WTC11 (cell line): ENCODE data around the gene SAFB2. TPM values are rescaled to one million over a fixed set of nuclear protein-coding genes. Genes with fewer than 3 reads are reported as not detected.

Source experiments
- ATAC-seq: fragments of 200-7000 bp; cut with Tn5 transposase; 2 replicates; pipeline ENCODE4 v1.10.0; 2021; ENCODE audit warnings: mild to moderate bottlenecking, moderate library complexity
- CTCF ChIA-PET: fragments of 300-600 bp; sonication (Branson Sonifier 250); formaldehyde crosslinking; loops from one replicate; lab custom pipeline; 2021; ENCODE audit warnings: antibody characterized with exemption; lab: Charles Lee
- POLR2A ChIA-PET: fragments of 350-600 bp; sonication (Branson Sonifier 250); formaldehyde crosslinking; loops from one replicate; lab custom pipeline; 2021; ENCODE audit warnings: antibody characterized with exemption; lab: Charles Lee
- DNase-seq: peaks from one replicate; pipeline ENCODE4 v3.0.0; 2021; ENCODE audit warnings: low spot score
- H3K27ac Mint-ChIP-seq: 2 replicates; pipeline ENCODE4 v1.8.0; 2021; ENCODE audit warnings: mixed read lengths
- H3K27me3 Mint-ChIP-seq: 2 replicates; pipeline ENCODE4 v1.8.0; 2021; ENCODE audit warnings: low read depth, mild to moderate bottlenecking, moderate library complexity, mixed read lengths
- H3K36me3 Mint-ChIP-seq: 2 replicates; pipeline ENCODE4 v1.8.0; 2021; ENCODE audit warnings: mixed read lengths
- H3K4me1 Mint-ChIP-seq: 2 replicates; pipeline ENCODE4 v1.8.0; 2022; ENCODE audit warnings: mixed read lengths
- H3K4me3 Mint-ChIP-seq: 2 replicates; pipeline ENCODE4 v1.8.0; 2021; ENCODE audit warnings: mild to moderate bottlenecking, moderate library complexity, mixed read lengths
- H3K9me3 Mint-ChIP-seq: 2 replicates; pipeline ENCODE4 v1.8.0; 2021; ENCODE audit warnings: mixed read lengths
- AR ChIP-seq: fragments of 250-450 bp; sonication (Bioruptor Pico); IDR thresholded peaks from 2 replicates; pipeline ENCODE4 v1.9.0; 2021; ENCODE audit warnings: mild to moderate bottlenecking
- CBFB ChIP-seq: sonication (generic); formaldehyde crosslinking; IDR thresholded peaks from 2 replicates; pipeline ENCODE4 v1.8.1; 2022; ENCODE audit warnings: mild to moderate bottlenecking, low read depth, missing genetic modification reagents
- E2F4 ChIP-seq: sonication (generic); formaldehyde crosslinking; IDR thresholded peaks from 2 replicates; pipeline ENCODE4 v1.8.1; 2022; ENCODE audit warnings: low read depth, mild to moderate bottlenecking, moderate library complexity, missing genetic modification reagents, borderline replicate concordance
- ELF4 ChIP-seq: sonication (generic); formaldehyde crosslinking; IDR thresholded peaks from 2 replicates; pipeline ENCODE4 v1.8.1; 2022; ENCODE audit warnings: low read depth, mild to moderate bottlenecking, moderate library complexity, missing genetic modification reagents
- EMX1 ChIP-seq: fragments of 250-450 bp; sonication (Bioruptor Pico); IDR thresholded peaks from 2 replicates; pipeline ENCODE4 v1.8.0; 2021; ENCODE audit warnings: mild to moderate bottlenecking
- FOXK1 ChIP-seq: sonication (generic); formaldehyde crosslinking; IDR thresholded peaks from 2 replicates; pipeline ENCODE4 v1.8.0; 2022; ENCODE audit warnings: mild to moderate bottlenecking, moderate library complexity, missing genetic modification reagents
- FOXP1 ChIP-seq: sonication (generic); formaldehyde crosslinking; IDR thresholded peaks from 2 replicates; pipeline ENCODE4 v1.8.0; 2022; ENCODE audit warnings: missing genetic modification reagents, mild to moderate bottlenecking, moderate library complexity, borderline replicate concordance
- FOXP4 ChIP-seq: sonication (generic); formaldehyde crosslinking; IDR thresholded peaks from 2 replicates; pipeline ENCODE4 v1.8.0; 2022; ENCODE audit warnings: mild to moderate bottlenecking, missing genetic modification reagents
- GABPB1 ChIP-seq: sonication (generic); formaldehyde crosslinking; IDR thresholded peaks from 2 replicates; pipeline ENCODE4 v1.8.1; 2023; ENCODE audit warnings: mild to moderate bottlenecking, missing genetic modification reagents
- GRHL2 ChIP-seq: fragments of 250-450 bp; sonication (Bioruptor Pico); IDR thresholded peaks from 2 replicates; pipeline ENCODE4 v1.8.0; 2022; ENCODE audit warnings: mild to moderate bottlenecking, moderate library complexity; ENCODE audit not compliant: insufficient replicate concordance, severe bottlenecking
- IRF1 ChIP-seq: sonication (generic); formaldehyde crosslinking; IDR thresholded peaks from 2 replicates; pipeline ENCODE4 v1.8.0; 2023; ENCODE audit warnings: missing genetic modification reagents
- MLX ChIP-seq: sonication (generic); formaldehyde crosslinking; IDR thresholded peaks from 2 replicates; pipeline ENCODE4 v1.8.1; 2023; ENCODE audit warnings: mild to moderate bottlenecking, missing genetic modification reagents, moderate library complexity
- NR1H2 ChIP-seq: sonication (generic); formaldehyde crosslinking; IDR thresholded peaks from 2 replicates; pipeline ENCODE4 v1.9.0; 2021; ENCODE audit warnings: mild to moderate bottlenecking, moderate library complexity, missing genetic modification reagents
- OVOL2 ChIP-seq: fragments of 250-450 bp; sonication (Bioruptor Pico); IDR thresholded peaks from 2 replicates; pipeline ENCODE4 v1.9.0; 2021; ENCODE audit warnings: mild to moderate bottlenecking, borderline replicate concordance
- PRRX2 ChIP-seq: fragments of 250-450 bp; sonication (Bioruptor Pico); IDR thresholded peaks from 2 replicates; pipeline ENCODE4 v1.8.0; 2021; ENCODE audit warnings: mild to moderate bottlenecking
- RELA ChIP-seq: sonication (generic); formaldehyde crosslinking; IDR thresholded peaks from 2 replicates; pipeline ENCODE4 v1.8.1; 2022; ENCODE audit warnings: missing genetic modification reagents, mild to moderate bottlenecking, borderline replicate concordance
- STAT6 ChIP-seq: sonication (generic); formaldehyde crosslinking; conservative IDR thresholded peaks from 2 replicates; pipeline ENCODE4 v1.8.1; 2023; ENCODE audit warnings: mild to moderate bottlenecking, low read depth, missing genetic modification reagents, moderate library complexity
- TEAD1 ChIP-seq: sonication (generic); formaldehyde crosslinking; IDR thresholded peaks from 2 replicates; pipeline ENCODE4 v1.8.0; 2022; ENCODE audit warnings: mild to moderate bottlenecking, missing genetic modification reagents
- TP53 ChIP-seq: sonication (generic); formaldehyde crosslinking; IDR thresholded peaks from 2 replicates; pipeline ENCODE4 v1.8.1; 2023; ENCODE audit warnings: mild to moderate bottlenecking, missing genetic modification reagents
- ZBTB43 ChIP-seq: sonication (generic); formaldehyde crosslinking; IDR thresholded peaks from 2 replicates; pipeline ENCODE4 v1.8.1; 2023; ENCODE audit warnings: mild to moderate bottlenecking, missing genetic modification reagents
- ZNF138 ChIP-seq: sonication (generic); formaldehyde crosslinking; conservative IDR thresholded peaks from 2 replicates; pipeline ENCODE4 v1.8.1; 2022; ENCODE audit warnings: mild to moderate bottlenecking, moderate library complexity, missing genetic modification reagents
- ZNF671 ChIP-seq: fragments of 250-450 bp; sonication (Bioruptor Pico); IDR thresholded peaks from 2 replicates; pipeline ENCODE4 v1.8.0; 2021; ENCODE audit warnings: mild to moderate bottlenecking
- total RNA-seq: library from RNA; stranded (reverse); gene quantifications from 3 replicates; pipeline ENCODE4 v1.2.3, GENCODE V29; 2021

SAFB2 gene
- total RNA-seq, 1 experiment from 2014 or later, result 100 TPM

- Mint-ChIP-seq H3K27ac (peak overlapping the region; percentile 50; the same call in 1 of the 2 replicates), H3K27me3 (no peaks in the 10 kb centered on the region), H3K36me3 (peaks cover 48% of the 10 kb centered on the region), H3K9me3 (no peaks in the 10 kb centered on the region), H3K4me1 (peaks cover 30% of the 10 kb centered on the region), H3K4me3 (no peak overlapping the region)
- ChIA-PET POLR2A (no interaction called here), CTCF (no interaction called here)
- ATAC-seq (no peak), DNase-seq (no peak)
- TF ChIP-seq RELA (CRISPR knock-in tag) (no peak), FOXP1 (CRISPR knock-in tag) (no peak), OVOL2 (CRISPR knock-in tag) (no peak), ELF4 (CRISPR knock-in tag) (no peak), E2F4 (CRISPR knock-in tag) (no peak), CBFB (CRISPR knock-in tag) (no peak), PRRX2 (CRISPR knock-in tag) (no peak), ZNF138 (no peak), IRF1 (no peak), ZNF671 (CRISPR knock-in tag) (no peak), NR1H2 (CRISPR knock-in tag) (no peak), AR (CRISPR knock-in tag) (no peak), TEAD1 (CRISPR knock-in tag) (no peak), FOXP4 (CRISPR knock-in tag) (no peak), FOXK1 (CRISPR knock-in tag) (no peak), GRHL2 (CRISPR knock-in tag) (no peak)
These were observed 6.4 kb upstream of the SAFB2 start for GRCh38 chr19:5628919-5629481.

- TF ChIP-seq TP53 (CRISPR knock-in tag) (no peak), EMX1 (CRISPR knock-in tag) (no peak), MLX (CRISPR knock-in tag) (no peak), GABPB1 (no peak), ZBTB43 (CRISPR knock-in tag) (no peak), STAT6 (CRISPR knock-in tag) (no peak)
- DNase-seq (no peak), ATAC-seq (no peak)
- Mint-ChIP-seq H3K4me3 (no peak overlapping the region), H3K9me3 (no peaks in the 10 kb centered on the region), H3K27me3 (no peaks in the 10 kb centered on the region), H3K36me3 (peaks cover 48% of the 10 kb centered on the region), H3K27ac (peak overlapping the region; percentile 36; the same call in 1 of the 2 replicates), H3K4me1 (peaks cover 30% of the 10 kb centered on the region)
- POLR2A ChIA-PET, result no interaction called here
- CTCF ChIA-PET, result no interaction called here
These were observed 5.9 kb upstream of the SAFB2 start for GRCh38 chr19:5628461-5628860.
